ENCODE data around the gene STARD10.

STARD10 gene

DNA sequence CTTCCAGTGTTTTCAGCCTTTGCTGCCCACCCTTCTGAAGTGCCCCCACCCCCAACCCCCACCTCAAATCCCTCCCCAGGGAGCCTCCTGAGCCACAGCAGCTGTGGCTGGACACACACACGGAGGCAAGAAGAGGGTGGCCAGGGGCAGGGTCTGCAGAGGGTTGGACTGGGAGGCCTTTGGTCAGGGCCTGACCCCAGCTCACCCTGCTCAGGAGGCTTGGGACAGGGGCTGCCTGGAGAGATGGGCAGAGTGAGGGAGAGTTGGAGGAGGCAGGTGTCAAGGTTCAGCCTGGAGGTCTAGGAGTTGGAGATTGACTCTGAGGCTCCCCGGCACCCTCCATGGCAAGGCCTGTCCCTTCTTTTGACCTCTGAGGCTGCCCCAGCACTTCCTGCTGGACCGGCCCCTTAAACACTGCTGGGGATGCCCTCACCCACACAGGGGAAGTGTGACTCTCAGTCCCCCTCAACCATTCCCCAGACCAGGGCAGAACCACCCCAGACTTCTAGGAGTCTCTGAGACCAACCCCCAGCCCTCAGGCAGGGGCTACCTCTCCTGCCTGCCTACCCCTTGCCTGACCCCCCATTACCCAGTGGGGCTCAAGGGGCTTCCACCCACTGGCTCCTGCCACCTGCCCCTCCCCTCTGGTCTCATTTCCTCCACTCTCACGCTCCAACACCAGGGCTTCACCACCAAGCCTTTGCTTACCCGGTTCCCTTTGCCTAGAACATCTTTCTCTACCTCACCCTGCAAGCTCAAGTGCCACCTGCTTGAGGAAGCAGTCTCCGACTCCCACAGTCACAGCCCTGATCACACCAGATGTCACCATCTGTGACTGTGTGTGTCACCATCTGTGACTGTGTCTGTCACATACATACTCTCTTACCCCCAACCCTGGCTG is 50.3 kb downstream of the STARD10 start:
- no peak for FAIRE-seq

DNA sequence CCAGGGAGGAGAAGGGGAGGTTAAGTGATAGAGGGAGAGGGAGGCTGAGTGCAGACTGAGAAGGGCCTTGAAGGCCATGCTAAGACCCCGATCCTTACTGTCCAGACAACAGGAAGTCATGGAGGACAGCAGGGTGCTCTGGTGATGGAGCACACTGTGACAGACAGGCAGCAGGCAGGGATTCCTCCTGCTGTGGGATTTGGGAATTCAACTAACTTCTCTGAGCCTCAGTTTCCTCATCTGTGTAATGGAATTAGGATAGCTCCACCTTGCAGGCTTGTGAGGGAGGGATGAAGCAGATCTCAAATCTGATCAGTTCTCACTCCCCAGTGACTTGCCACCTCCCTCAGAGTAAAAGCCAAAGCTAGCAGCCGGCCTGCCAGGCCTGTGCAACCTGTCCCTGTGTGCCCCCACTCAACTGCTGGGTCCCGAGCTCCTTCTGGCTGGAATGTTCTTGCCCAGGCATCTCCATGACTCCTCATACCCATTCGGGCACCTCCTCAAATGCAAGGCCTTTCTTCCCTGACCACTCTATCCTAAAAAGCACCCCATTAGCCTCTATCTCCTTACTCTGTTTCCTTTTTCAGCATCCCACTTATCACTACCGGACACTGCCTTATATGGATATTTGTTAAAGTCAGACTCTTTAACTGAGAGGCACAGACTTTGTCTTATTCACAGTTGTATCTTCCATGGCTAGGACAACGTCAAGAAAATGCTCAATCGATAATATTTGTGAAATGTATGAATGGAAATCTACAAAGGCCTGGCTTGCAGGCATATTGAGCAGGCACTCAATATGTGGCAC is 51.1 kb downstream of the STARD10 start:
- no peak for FAIRE-seq

DNA sequence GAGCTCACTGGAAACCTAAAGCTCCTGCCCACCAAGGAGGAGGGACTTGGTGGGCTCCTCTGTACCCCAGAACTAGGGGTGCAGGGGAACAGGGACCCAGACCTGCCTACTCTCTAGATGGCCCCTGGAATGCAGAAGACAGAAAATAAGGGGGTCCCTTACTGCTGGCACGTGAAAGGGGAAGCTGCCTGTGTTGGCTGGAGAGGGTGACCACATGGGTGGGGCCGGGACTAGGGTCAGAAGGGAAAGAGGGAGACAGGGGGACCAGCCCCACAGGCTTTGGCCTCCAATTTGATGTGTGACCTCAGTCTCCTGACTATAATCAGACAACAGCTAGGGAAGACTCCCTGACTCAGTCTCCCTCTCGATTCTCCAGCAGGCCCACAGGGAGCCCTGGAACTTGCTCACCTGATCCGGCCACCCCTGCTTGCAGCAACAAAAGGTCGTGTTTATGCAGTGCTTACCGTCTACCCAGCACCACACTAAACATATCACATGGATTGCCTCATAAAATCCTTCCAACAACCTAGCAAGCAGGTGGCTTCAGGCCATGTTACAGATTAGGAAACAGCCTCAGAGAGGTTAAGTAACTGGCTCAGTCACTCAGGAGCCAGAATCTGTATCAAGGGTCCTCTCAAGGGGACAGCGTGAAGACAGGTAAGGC is 51.9 kb downstream of the STARD10 start:
- no peak for FAIRE-seq

DNA sequence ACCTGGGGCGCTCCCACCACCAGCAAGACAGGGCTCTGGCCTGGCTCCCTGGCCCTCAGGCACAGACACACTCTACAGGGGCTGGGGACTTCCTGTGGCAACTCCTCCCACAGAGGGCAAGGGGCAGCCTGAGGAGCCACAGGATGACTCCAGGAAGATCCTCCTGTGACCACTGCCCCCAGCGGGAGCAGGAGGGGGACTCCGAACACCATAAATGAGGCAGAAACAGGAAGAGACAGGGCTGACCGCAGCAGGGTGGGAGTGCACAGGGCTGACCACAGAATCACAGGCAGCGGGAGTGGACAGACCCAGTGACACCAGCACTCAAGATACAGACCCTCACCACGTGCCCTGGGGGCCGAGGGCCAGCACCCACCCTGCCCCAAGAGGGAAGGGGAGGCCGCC is 52.4 kb downstream of the STARD10 start:
- FAIRE-seq: no peak

DNA sequence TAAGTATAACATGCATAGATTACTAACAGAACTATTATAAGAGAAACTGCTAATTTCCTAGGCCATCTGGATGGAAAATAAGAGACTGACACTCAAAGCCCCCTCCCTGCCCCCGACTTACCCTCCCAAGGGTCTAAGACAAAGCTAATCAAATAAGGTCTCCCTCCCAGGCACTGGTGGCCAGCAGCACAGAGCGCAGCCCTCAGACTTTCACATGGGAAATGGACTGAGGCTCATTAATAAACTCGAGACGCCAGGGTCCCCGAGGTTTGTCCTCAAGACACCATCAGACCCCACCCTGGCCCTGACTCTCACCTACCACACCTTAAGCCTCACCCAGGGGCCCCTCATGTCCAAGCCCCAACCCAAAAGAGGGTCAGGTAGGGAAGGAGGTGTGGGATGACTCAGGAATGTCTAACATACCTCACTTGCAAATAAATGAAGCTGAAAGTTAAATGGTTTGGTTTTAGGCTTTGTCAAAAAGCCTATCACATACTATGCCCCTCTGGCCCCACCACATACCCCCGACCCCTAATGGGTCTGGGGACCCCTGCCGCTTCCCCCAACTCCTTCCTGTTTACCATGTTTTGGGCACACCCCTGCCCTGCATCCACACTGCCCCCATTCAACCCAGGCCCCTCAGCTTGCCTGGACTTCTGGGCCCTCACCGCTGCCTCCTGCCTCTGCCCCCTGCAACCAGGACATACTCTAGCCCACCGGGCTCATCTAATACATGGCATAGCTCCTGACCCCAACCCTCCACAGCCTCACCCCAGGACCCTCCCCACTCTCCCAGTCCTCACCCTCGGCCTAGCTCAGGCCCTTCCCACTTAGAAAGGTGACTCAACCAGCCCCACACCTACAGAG is 53.1 kb downstream of the STARD10 start:
- FAIRE-seq: no peak

DNA sequence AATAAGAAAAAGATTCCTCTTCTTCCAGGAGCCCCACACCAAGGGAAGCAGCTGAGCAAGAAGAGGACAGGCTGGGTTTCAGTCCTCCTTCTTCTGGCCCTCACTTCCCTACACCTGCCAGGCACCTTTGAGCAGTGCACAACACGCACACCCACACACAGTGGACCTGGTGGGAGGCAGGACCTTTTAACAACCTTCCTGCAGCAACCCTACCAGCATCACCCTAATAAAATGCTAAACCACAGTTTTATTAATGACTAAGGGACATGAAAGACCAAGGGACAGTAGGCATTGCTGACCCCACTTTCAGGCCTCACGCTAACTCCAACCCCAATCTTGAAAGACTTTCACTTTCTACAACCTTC is 53.8 kb downstream of the STARD10 start:
- no peak for FAIRE-seq

DNA sequence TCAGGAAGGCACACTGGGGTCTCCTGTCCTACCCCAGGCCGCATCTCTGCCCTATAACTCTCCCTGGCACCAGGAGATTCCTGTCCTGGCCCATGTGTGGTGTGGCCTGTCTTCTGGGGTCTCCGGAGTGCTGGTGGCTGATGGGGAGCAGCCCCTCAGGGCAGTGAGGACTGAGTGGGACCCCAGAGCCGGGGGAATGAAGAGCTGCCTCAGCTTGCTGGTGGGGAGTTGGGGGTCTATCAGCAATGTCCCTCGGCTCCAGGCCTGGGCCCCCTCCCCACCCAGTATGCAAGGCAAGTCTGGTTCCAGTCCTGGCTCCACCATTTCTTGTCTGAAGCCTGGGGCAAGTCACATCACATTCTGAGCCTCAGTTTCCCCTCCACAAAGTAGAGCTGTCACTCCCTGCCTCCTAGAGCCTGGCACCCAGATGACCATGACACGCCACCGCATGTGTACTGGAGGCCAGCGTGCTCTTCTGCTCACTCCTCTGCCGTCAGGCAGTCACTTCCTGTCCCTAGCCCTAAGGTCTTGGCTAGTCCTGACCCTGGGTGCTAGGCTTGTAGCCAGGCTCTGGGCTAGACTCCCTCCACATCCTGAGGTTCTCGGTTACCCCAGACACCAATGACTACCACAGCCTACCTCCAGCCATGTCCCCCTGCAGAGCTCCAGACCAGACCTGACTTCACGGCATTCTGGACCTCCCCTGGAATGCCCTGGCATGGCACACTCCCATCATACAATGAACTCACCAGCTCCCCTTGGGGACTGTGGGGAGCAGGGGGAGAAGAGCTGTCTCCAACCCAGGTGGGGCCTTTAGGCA is 54.4 kb downstream of the STARD10 start:
- no peak for FAIRE-seq

DNA sequence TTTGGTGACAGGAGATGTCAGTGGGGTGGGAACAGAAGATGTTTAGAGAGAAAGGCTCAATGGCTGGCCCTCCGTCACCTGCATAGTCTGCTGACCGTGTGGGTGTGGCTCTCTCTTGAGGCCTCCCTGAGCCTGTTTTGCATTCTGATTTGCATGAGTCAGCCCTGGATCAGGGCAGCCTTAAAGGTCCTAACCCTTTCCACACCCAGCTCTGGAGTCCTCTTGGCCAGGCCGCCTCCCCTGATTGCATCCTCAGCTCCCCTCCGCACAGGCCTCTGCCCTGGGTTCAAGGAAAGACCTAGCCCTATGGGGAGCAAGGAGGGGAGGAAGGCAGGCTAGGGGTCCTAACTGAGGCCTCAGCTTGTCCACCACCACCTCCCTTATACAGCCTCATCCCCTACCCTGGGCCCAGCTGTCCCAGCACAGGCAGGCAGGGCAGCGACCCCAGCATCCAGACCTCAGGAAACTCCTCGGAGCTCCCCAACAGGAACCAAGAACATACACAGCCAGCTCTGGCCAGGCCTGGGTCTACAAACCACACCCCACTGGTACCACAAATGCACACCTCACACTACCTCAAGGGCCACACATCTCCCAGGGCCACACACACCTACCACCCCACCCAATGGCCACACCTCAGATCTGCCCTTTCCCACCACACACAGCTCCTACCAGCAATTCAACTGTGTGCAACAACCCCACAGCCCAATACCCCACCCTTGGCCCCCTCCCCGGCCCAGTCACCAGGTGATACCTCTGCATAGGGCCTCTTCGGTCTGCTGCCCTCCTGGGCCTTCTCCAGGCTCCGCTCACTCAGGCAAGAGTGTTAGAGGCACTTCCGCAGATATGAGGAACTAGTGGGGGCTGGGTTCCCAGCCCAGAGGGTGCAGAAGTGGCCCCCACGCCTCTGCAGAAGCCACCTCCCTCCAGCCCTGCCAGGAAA is 55.4 kb downstream of the STARD10 start:
- no peak for FAIRE-seq

DNA sequence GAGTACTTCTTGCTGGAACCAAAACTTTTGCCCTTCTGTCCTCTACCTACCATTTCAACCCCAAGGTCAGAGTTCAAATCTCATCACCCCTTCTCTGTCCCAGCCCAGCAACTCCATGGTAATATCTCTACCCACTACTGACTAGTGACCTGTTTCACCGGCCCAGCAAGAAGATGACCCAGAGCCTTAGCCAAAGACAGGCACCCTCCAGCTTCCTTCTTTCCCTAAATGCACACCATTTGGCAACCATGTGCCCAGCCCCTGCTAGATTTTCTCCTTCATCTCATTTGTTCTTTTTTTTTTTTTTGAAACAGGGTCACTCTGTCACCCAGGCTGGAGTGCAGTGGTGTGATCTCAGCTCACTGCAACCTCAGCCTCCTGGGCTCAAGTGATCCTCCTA is 56.5 kb downstream of the STARD10 start:
- no peak for FAIRE-seq

DNA sequence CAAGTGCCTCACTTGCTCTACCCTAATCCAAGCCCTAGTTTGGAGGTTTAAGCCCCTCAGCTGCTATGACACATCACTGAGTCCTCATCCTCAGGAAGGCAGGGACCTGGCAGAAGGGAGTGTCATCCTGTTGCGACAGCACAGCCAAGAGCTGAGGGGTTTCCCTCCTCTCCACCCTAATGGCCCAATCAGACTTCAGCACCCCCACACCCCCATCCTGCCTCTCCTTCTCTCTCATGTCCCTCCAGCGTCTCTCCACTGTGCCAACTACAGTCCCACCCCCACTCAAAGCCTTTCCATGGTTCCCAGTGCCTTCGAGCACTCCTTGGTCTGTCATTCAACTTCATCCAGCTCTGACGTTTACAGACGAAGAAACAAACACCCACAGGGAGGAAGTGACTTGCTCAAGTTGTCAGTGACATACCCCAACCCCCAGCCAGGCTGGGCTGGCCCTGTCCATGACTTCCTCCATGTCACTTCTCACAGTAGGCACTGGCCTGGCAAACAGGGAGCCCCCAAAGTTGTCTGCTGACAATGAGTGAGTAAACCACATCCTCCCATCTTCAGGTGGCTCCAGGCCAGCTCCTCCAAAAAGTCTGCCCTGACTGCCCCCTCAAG is 57.3 kb downstream of the STARD10 start:
- FAIRE-seq: no peak

DNA sequence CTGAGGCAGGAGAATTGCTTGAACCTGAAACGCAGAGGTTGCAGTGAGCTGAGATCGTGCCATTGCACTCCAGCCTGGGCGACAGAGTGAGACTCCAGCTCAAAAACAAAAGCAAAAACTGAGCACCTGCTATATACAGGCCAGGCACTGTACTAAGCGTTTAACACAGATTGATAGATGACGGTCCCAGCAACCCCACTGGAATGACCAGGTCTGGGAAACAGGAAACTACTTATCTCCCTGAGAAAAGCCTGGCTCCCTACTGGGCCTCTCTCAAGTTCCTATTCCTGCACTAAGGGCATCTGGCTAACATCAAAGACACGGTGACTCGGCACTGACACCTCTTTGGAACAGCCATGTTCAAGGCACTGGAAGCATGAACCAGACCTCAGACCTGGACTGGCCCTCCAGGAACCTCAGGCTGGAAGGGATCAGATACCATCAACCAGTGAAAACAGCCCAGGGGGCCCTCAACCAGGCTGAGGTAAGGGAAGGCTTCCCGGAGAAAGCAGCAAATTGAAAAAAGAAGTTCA is 58.3 kb downstream of the STARD10 start:
- no peak for FAIRE-seq

DNA sequence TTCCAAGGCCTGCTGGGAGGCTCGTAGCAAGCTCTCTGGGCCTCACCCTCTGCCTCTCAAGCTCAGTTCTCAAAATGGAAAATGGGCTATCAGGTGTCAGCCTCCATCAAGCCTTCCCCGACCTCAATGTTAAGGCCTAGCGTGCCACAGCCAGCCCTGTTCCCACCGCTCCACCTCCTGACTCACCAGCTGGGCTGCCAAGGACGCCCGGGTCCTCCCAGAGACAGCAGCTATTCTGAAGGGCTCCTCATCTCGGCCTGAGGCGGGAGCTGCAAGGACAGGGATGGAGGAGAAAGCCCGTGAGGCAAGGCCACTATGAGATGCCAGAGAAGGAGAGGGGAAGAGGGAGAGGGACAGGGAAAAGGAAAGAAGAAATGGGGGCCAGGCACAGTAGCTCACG is 61.5 kb downstream of the STARD10 start:
- no peak for FAIRE-seq

DNA sequence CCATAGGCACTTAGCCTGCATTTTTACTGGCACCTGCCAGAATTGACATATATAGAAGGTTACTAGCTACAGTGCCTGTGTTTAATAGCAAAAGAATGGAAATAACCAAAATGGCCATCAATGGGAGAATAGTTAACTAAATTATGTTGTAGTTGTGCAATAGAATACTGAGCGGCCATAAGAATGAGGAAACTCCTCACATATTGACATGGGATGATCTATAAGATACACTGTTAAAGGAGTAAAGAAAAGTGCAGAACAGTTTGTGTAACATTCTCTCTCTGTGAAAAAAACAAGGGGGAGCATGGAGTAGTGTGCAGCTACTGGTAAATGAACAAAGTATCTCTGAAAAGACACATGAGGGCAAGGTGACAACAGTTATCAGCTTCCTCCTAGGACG is 63.1 kb downstream of the STARD10 start:
- FAIRE-seq: no peak

DNA sequence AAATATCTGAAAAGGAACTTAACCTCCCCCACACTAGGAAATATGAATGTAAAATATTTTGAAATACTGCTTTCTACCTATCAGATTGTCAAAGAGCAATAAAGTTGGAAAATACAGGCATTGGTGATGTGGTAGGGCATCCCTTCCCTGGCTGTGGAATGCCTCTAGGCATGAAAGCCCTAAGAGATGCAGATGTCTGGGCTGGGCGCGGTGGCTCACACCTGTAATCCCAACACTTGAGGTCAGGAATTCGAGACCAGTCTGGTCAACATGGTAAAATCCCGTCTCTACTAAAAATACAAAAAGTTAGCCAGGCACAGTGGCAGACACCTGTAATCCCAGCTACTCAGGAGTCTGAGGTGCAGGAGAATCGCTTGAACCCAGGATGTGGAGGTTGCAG is 63.6 kb downstream of the STARD10 start:
- no peak for FAIRE-seq

DNA sequence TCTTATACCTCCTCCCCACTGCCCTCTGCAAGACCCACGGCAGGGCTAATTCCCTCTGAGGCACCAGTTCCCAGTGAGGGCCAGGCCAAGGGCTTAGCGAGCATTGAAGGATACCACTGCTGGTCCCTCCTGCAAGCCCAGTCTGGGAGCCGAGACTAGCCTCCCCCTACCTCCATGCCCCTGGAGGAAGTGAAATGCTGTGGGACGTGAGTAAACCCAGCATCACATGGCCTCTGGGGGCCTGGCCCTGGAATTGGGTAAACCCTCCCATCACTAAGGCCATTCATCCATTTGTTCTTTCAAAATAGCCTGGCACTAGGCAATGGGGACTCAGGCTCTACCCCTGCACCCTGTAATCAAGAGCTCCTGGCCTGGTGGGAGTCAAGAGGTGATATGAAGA is 66.3 kb downstream of the STARD10 start:
- no peak for FAIRE-seq

DNA sequence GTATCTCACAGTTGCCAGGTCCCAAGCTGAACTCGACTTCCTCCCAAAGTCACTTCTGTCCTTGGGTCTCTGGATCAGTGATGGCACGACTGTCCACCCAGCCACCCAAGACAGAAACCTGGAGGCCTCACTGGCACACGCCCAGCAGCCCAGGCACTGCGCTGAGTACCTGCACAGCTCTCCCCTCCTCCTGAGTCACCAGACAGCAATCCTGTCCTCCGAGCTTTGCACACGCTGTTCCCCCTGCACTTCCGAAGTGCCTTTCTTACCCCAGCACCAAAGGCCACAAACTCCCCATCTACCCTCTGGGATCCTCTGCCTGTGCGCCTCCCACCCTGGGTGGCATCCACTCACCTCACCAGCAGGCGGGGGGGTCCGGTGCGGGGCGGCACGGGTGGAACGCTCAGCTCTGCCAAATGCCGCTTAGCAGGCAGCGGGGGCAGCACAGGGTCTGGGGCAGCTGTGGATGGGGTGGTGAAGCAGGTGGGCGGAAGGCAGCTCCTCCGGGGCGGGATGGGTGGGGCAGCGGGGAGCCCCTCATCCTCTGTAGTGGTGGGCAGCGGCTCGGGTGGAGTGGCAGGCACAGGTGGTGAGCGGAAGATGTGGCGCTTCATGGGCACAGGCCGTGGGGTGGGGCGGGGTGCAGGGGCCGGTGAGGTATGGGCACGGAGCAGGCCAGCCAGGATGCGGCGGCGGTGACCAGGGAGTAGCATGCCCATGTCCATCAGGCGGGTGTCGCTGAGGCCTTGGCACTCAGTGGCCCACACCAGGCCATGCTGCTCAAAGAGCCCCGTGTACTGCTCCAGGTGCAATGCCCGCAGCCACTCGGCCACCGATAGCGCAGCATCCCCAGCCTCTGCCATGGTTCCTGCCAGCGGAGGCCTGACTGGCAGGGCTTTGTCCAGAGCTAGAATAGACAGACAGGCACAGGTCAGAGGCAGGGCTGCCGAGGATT is 67.3 kb downstream of the STARD10 start:
- FAIRE-seq: no peak

DNA sequence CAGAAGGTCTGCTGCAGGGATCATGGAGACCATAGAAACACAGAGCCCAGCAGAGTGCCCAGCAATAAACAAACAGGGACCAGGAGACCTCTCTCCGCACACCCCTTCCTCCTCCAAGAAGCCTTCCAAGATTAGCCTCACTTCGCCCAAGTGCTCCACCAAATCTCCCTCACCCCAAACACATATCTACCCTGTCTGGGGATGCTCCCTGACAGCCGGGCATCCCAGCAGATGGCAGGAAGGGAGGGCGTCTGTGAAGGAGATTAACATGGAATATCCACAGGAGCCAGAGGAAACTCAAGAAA is 68.2 kb downstream of the STARD10 start:
- FAIRE-seq: no peak

DNA sequence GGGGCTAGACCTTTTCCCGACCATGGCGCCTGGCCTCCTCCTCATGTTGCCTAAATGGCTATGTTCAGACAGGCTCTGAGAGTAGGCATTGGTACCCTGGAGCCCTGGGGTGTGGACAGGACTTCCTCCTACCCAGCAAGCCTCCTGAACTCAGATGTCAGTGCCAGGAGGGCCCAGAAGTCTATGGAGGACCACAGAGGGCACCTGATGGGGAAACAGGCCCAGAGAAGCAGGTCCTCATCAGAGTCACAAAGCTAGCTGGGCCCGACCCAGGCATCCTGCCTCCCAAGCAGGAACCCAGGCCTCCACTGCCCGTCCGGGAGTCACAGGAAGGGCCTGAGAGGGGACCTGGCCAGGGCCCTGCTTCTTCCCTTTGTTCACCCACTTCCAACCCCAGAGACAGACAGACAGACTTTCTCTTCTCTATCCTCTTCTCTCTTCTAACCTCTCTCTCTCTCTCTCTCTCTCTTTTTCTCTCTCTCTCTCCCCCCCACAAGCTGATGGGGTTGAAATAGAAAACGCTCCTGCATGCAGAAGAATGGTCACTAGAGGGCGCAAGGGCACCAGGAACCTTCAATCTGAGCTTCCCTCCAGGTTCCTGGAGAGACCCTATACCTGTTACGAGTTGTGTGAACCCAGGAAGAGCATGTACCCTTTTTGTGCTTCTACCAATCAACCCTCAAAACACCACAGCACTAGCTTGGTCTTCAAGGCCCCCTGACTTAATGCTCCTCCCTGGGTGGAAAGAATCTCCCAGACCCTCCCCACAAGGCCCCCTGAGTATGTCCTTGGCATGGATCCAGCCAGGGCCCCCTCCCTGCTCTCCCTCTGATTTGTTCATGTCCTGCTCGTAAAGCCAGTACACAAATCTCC is 68.8 kb downstream of the STARD10 start:
- FAIRE-seq: no peak

Data from endometrium (tissue), 2 donors.